ENCODE measurements around the gene LRRC46.

Gene LRRC46

DNA sequence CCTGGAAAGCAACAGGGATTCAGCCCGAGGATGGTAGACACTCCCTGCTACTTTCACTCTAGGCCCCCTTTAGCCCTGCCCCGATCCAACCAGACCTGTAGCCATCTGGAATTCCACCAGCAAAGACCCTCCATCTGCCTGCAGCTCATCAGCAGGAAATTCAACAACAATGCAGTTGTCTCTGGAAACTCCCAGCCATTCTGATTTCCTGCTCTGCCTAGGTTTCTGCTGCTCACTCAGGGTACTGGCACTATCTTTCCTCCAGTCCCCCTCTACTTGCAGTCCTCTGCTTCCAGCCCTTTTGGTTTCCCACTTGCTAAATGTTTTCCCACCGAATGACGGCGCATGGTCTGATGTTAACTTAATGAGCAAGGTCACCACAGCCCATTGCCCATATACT is 22.1 kb downstream of the LRRC46 start:
- no peak for DNase-seq

DNA sequence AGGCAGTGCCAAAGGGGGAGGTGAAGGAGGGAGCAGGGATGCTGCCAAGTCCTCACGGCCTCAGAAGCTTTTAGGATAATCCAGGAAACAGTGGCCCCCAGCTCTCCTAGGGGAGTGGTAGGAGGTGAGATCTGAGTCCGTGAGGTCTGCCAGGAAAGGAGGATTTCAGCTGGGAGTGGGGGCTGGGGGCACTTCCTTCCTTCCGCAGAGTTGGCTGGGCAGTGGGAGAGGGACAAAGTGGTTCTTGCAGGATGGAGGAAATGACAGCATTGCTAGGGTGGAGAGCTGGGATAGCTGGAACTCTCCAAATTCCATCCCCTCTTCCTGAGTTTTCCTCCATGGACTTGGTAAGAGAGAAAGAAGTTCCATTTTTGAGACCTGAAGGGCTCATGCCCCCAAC is 24.3 kb downstream of the LRRC46 start:
- DNase-seq, result no peak

- no peak for DNase-seq
Observed at GRCh38 chr17:47856830-47857229, 25.4 kb downstream of the LRRC46 start.

DNA sequence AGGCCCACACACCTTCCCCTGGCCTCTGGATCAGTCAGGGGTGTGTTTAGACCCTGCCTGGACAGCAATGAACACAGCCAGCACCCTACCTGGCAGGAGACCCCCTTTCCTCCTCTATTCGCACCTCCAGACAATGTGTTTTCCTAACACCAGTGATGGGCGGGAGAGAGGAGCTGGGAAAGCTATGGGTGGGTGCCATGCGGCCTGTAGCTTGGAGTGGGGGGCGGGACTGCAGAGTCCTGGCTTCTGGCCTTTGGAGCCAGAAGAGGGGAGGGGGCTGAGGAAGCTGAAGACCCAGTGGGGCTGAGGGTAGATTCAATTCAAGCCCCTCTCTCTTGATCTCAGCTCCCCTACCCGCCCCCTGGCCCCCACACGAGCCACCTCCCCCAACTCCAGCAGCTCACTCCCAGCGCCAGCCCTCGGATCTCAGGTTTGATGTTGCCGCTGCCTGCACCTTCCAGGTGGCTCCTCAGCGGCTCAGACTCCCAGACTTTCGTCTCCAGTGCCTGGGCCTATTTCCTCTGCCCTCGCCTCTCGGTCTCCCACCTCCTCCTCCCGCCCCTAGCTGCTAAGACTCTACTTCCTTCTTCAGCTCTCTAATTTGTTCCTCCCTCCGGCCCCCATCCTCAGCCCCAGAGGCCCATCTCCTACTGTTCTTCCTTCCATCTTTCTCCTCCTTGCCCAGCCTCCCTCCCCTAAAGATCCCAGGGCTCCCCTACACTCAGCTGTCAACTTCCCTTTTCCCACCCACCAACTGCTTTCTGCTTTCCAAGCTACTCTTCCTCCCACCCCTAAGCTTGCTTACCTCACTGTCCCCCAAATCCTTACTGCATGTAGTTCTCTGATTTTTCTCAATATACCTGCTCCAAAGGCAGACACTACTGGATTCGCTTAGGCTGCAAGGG is 26.3 kb downstream of the LRRC46 start:
- no peak for DNase-seq

- no peak for DNase-seq
Observed at GRCh38 chr17:47860386-47860785, 28.9 kb downstream of the LRRC46 start.

DNA sequence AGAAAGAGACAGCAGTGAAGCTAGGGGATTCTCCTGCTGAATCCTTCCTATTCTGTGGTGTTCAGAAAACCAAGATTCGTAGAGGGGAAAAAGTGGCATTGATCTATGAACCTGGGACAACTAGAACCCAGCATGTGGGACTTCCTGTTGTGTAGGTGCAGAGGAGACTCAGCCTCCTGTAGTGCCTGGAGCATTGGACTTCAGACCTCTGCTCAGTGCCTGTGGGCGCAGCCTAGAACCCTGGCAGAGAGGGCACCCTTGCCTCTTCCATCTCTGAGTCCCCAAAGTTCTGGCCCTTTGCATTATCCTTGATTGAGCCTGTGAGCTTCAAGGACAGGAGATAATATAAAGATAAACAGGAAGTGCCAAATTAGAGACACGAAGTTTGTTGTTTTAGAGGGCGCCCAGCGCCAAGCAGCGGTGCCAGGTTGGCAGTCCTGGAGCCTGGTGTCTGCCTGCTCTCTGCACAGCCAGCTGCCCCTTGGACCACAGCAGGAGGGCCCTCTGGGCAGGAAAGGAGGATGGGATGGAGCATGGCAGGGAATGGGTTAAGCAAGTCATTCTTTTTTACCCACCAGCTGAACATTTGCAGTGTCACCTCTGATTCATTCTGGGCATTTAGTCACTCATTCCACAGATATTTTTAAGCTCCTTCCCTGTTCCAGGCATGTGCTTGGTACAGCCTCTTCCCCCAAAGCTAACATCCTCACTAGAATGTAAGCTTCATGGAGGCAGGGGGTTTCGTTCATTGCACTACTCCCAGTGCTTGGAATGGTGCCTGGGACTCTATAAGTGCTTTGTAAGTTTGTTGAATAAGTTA is 31.4 kb downstream of the LRRC46 start:
- no peak for DNase-seq

DNA sequence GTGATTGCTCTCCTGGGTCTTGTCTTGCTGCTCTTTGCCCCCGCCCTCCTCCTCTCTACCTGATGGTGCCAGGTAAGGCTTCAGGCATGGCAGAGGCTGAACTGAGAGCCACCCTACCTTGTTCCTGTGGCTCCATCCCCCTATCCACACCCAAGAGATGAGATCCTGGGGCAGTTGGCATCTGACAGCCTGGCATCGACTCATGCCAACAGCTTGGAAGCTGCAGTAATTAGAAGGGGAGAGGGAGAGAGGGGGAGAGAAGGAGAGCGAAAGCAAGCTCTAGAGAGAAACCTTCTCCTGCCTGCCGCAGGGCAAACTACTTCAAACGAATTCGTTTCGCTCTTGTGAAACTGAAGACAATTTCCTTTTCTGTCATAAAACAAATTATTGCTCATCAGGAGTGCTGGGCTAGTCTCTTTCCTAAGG is 33.3 kb downstream of the LRRC46 start:
- DNase-seq, result no peak

GRCh38 chr17:47866941-47867340 is 35.5 kb downstream of the LRRC46 start:
- DNase-seq, result no peak

GRCh38 chr17:47867813-47868533 is 36.5 kb downstream of the LRRC46 start:
- DNase-seq, result no peak

GRCh38 chr17:47869114-47869513 is 37.6 kb downstream of the LRRC46 start:
- no peak for DNase-seq

DNA sequence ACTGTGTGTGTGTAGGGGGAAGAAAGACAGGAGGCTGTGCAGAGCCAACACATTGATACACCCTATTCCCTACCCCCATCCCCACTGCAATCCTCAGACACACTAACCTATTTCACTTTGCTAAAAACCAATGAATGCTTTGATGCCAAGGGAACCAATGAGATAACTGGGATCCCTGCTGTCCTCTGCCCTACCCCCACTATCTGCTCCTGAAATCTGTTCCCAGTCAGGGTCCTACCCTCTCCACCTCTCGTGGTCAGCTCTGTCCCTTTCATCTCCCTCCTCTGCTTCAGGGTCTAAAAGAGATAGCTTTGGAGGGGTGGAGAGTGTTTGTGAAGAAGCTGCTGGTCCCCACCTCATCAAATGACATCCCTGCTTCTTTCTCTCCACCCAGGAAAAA is 38.6 kb downstream of the LRRC46 start:
- no peak for DNase-seq

DNA sequence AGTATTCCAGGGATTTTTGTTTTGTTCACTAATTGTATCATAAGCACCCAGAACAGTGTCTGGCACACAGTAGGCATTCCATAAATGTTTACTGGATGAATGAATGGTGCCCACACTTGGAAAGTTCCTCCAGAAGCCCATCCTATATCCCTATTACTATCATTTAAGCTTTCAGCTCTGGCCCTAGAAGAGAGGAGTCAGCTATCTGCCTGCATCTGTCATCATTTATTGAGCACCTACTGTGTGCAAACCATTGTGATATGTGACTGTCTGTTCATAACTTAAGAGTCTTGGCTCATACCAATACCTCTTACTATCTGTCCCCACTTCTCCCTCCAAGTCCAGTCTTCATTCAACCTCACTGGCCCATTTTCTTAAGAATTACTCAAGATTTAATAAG is 39.6 kb downstream of the LRRC46 start:
- no peak for DNase-seq

- no peak for DNase-seq
Observed at GRCh38 chr17:47872019-47872650, 40.7 kb downstream of the LRRC46 start.

DNA sequence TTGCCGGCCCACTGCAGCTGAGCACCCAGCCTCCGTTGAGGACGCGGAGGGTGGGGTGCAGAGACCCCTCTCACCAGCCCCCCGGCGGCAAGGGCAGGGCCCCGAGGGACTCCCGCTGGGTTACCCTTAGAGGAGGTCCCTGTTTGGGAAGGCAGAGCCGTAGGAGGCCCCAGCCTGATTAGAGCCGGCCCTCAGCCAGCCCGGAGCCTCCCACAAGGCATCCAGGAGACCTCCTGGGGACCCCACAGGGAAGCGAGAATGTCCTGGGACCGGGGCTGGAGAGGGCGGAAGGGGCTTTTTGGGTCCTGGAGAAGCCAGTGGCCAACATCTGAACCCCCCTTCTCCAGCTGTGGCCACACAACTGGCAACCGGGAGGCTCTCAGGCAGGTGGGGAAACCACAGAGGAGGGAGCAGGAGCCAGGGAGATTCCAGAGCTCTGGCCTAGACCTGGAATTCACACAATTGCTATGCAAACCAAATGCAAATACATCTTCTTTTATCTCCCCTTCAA is 41.2 kb downstream of the LRRC46 start:
- DNase-seq, result no peak

DNA sequence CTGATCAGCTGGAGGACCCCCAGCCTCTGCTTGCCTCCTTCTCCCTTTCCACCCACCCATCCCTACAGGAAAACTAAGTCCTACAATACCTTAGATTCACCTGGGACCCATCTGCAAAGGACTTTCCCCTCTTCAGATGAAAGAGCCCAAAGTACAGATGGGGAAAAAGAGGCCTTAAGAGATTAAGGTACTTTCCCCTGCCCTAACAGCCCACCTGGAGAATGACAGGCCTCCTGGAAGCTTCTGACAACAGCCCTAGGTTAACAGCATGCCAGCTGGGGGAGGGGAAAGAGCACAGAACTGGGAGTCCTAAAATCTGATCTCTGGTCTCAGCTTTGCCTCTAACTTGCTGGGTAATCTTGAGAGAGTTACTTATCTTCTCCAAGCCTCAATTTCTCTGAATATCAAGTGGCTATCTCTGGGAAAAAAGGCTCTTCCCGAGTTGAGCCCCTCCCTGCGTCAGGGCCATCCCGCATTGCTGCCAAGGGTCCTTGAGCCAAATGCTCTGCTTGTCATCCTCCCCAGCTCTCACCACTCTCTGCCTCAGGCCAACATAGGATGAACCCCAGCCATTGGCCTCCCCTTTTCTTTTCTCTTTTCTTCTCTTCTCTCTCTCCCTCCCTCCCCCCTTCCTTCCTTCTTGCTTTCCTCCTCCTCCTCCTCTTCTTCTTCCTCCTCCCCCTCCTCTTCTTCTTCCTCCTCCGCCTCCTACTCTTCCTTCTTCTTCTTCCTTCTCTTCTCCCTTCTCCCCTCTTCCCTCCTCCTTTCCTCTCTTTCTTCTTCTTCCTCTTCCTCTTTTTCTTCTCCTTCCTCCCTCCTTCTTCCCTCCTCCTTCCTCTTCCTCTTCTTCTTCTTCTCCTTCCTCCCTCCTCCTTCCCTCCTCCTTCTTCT is 42.0 kb downstream of the LRRC46 start:
- no peak for DNase-seq

DNA sequence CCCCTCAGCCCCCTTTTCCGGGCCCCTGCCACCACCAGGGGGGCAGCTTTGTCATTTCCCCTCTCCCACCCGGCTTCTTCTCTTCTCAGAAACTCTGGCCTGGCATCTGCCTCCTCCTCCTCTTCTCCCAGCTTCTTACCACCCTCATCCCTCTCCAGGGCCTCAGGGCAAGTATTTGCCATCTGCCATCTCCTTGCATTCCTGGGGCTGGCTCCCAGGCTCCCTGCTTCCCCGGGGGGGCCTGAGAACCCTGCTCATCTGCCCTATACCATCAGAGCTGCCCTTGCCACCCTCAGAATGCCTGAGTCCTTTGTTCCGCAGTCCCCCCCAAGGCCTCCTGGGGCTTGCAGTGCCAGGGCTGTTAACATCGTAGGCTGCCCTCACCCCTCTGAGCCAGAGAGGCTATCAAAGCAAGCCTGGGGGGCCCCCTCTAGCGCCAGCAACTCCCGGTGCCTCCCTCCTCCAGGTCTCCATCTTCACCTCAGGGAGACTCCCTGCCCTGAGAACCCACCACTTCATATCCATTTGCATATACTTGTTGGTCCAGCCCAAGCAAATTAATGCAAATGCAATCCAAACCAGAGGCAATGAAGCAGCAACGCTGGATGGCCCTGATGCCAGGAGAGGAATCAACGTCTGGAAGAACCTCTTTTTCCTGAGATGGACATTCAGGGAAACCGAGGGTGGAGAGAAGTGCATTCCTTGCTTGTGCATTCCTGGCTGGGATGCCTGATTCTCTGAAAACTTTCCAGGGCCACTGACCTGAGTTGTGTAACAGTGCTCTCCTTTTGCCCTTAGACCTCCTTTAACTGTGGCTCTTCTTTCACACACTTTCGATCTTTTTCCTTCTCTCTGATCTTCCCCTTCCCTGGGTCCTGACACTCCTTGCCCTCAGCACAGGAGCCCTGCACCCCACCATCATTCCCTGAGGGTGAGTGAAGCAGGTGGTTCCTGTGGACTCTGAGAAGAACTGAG is 43.8 kb downstream of the LRRC46 start:
- no peak for DNase-seq

GRCh38 chr17:47877368-47878034 is 46.0 kb downstream of the LRRC46 start:
- no peak for DNase-seq

GRCh38 chr17:47878203-47879027 is 46.9 kb downstream of the LRRC46 start:
- no peak for DNase-seq

Measured in activated CD4-positive, CD25-positive, alpha-beta regulatory T cell (primary cell).